ENCODE results near the gene SDCCAG8.

The SDCCAG8 gene

GRCh38 chr1:243267471-243267880 is 11.6 kb downstream of the SDCCAG8 start:
- Histone ChIP-seq H3K36me3 (ENCODE audit: control insufficient read depth in 1 of 2, insufficient read depth in 2 of 2, low read length in 2 of 2) (no peaks in the 10 kb centered on the region), H3K27ac (ENCODE audit: low read depth, low read length) (no peak overlapping the region), H3K4me3 (ENCODE audit: low read depth in 1 of 2, low read length in 2 of 2) (no peak overlapping the region), H3K27me3 (ENCODE audit: control insufficient read depth in 1 of 2, insufficient read depth in 2 of 2, low read length in 2 of 2) (no peaks in the 10 kb centered on the region), H3K9me3 (ENCODE audit: control insufficient read depth in 1 of 2, low read length in 2 of 2) (no peaks in the 10 kb centered on the region), H3K4me1 (ENCODE audit: control insufficient read depth in 1 of 2, insufficient read depth in 2 of 2, low read length in 2 of 2) (peaks cover 0 to 23% of the 10 kb centered on the region in 2 donors), H3K9ac (ENCODE audit: low read depth in 1 of 2, low read length in 2 of 2) (no peak overlapping the region)

- Histone ChIP-seq H3K27me3 (ENCODE audit: control insufficient read depth in 1 of 2, insufficient read depth in 2 of 2, low read length in 2 of 2) (no peaks in the 10 kb centered on the region), H3K4me3 (ENCODE audit: low read depth in 1 of 2, low read length in 2 of 2) (no peak overlapping the region), H3K36me3 (ENCODE audit: control insufficient read depth in 1 of 2, insufficient read depth in 2 of 2, low read length in 2 of 2) (no peaks in the 10 kb centered on the region), H3K4me1 (ENCODE audit: control insufficient read depth in 1 of 2, insufficient read depth in 2 of 2, low read length in 2 of 2) (peaks cover 0 to 23% of the 10 kb centered on the region in 2 donors), H3K27ac (ENCODE audit: low read depth, low read length) (no peak overlapping the region), H3K9me3 (ENCODE audit: control insufficient read depth in 1 of 2, low read length in 2 of 2) (no peaks in the 10 kb centered on the region), H3K9ac (ENCODE audit: low read depth in 1 of 2, low read length in 2 of 2) (no peak overlapping the region)
Observed at GRCh38 chr1:243267914-243268653, 12.2 kb downstream of the SDCCAG8 start.

DNA sequence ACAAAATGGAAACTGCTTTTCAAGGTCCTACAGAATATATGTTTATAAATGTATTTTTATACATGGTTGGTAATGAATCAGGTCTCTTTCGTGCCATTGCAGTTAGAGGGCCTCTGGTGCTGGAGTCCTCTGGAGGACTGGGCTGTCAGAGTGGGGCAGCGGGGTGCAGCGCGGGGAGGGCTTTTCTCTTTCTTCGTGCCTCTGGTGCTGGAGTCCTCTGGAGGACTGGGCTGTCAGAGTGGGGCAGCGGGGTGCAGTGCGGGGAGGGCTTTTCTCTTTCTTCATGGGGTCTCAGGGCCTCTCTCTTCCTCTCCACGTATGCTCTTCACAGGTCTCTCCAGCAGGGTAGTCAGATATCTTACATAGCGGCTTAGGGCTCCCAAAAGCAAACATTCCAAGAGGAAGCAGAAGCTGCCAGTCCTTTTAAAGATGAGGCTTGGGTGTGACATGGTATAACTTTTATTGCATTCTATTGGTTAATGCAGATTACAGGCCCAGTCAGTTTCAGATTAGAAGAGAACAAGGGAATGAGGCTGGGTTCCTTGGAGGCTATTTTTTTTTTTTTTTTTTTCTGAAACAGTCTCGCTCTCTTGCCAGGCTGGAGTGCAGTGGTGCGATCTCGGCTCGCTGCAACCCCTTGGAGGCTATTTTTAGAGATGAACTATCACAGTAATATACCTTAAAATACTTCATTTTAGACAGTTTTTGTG is 13.1 kb downstream of the SDCCAG8 start:
- peaks cover 0 to 21% of the 10 kb centered on the region in 2 donors for H3K4me1 ChIP-seq (ENCODE audit: control insufficient read depth in 1 of 2, insufficient read depth in 2 of 2, low read length in 2 of 2)
- peaks cover 0 to 4% of the 10 kb centered on the region in 2 donors for H3K36me3 ChIP-seq (ENCODE audit: control insufficient read depth in 1 of 2, insufficient read depth in 2 of 2, low read length in 2 of 2)
- H3K27me3 ChIP-seq (ENCODE audit: control insufficient read depth in 1 of 2, insufficient read depth in 2 of 2, low read length in 2 of 2): no peaks in the 10 kb centered on the region
- H3K4me3 ChIP-seq (ENCODE audit: low read depth in 1 of 2, low read length in 2 of 2): no peak overlapping the region
- no peak overlapping the region for H3K27ac ChIP-seq (ENCODE audit: low read depth, low read length)
- H3K9me3 ChIP-seq (ENCODE audit: control insufficient read depth in 1 of 2, low read length in 2 of 2): no peaks in the 10 kb centered on the region
- H3K9ac ChIP-seq (ENCODE audit: low read depth in 1 of 2, low read length in 2 of 2): no peak overlapping the region

- no peak overlapping the region for H3K4me3 ChIP-seq (ENCODE audit: low read depth in 1 of 2, low read length in 2 of 2)
Observed at GRCh38 chr1:243269461-243269801, 13.6 kb downstream of the SDCCAG8 start.

DNA sequence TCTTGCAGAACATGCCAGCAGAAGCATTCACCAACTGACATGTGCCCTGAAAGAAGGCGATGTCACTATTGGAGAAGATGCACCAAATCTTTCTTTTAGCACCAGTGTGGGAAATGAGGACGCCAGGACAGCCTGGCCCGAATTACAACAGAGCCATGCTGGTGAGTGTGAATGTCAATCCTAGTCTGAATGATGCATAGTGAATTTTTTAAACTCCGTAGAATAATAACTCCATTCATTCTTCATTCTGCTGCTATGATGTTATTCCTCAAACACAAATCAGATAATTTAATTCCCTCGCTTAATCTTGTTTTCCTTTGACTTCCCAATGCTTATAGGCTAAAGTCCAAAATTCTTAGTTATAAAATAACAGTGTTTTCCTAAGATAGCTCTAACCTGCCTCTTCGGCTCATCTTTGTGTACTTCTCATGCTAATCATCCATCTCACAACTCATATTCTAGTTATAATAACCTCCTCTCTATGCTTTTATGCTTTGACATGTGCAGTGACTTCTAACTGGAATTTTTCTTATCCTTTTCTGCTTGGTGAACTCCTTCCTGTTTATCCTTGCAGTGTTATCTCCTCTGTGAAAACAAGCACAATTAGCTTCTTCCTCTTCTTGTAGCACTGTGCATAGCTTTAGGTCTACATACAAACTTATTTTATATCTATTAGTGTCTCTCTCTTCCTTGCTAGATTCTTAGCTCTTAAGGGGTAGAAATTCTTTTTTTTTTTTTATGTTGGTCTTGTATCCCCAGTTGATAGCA is 14.4 kb downstream of the SDCCAG8 start:
- no peak overlapping the region for H3K4me3 ChIP-seq (ENCODE audit: low read depth in 1 of 2, low read length in 2 of 2)
- H3K27ac ChIP-seq (ENCODE audit: low read depth, low read length): no peak overlapping the region
- H3K9me3 ChIP-seq (ENCODE audit: control insufficient read depth in 1 of 2, low read length in 2 of 2): no peaks in the 10 kb centered on the region
- H3K9ac ChIP-seq (ENCODE audit: low read depth in 1 of 2, low read length in 2 of 2): no peak overlapping the region
- peaks cover 0 to 18% of the 10 kb centered on the region in 2 donors for H3K4me1 ChIP-seq (ENCODE audit: control insufficient read depth in 1 of 2, insufficient read depth in 2 of 2, low read length in 2 of 2)
- peaks cover 4 to 15% of the 10 kb centered on the region in 2 donors for H3K36me3 ChIP-seq (ENCODE audit: control insufficient read depth in 1 of 2, insufficient read depth in 2 of 2, low read length in 2 of 2)
- no peaks in the 10 kb centered on the region for H3K27me3 ChIP-seq (ENCODE audit: control insufficient read depth in 1 of 2, insufficient read depth in 2 of 2, low read length in 2 of 2)

More at GRCh38 chr1:243269461-243269801, 13.6 kb downstream of the SDCCAG8 start:
- H3K9ac ChIP-seq (ENCODE audit: low read depth in 1 of 2, low read length in 2 of 2): no peak overlapping the region
- no peaks in the 10 kb centered on the region for H3K27me3 ChIP-seq (ENCODE audit: control insufficient read depth in 1 of 2, insufficient read depth in 2 of 2, low read length in 2 of 2)
- peaks cover 0 to 18% of the 10 kb centered on the region in 2 donors for H3K4me1 ChIP-seq (ENCODE audit: control insufficient read depth in 1 of 2, insufficient read depth in 2 of 2, low read length in 2 of 2)
- H3K9me3 ChIP-seq (ENCODE audit: control insufficient read depth in 1 of 2, low read length in 2 of 2): no peaks in the 10 kb centered on the region
- H3K36me3 ChIP-seq (ENCODE audit: control insufficient read depth in 1 of 2, insufficient read depth in 2 of 2, low read length in 2 of 2): peaks cover 0 to 9% of the 10 kb centered on the region in 2 donors
- H3K27ac ChIP-seq (ENCODE audit: low read depth, low read length): no peak overlapping the region

- Histone ChIP-seq H3K36me3 (ENCODE audit: control insufficient read depth in 1 of 2, insufficient read depth in 2 of 2, low read length in 2 of 2) (peaks cover 6 to 25% of the 10 kb centered on the region in 2 donors), H3K4me1 (ENCODE audit: control insufficient read depth in 1 of 2, insufficient read depth in 2 of 2, low read length in 2 of 2) (peaks cover 0 to 18% of the 10 kb centered on the region in 2 donors), H3K4me3 (ENCODE audit: low read depth in 1 of 2, low read length in 2 of 2) (no peak overlapping the region), H3K9me3 (ENCODE audit: control insufficient read depth in 1 of 2, low read length in 2 of 2) (no peaks in the 10 kb centered on the region), H3K27ac (ENCODE audit: low read depth, low read length) (no peak overlapping the region), H3K27me3 (ENCODE audit: control insufficient read depth in 1 of 2, insufficient read depth in 2 of 2, low read length in 2 of 2) (no peaks in the 10 kb centered on the region), H3K9ac (ENCODE audit: low read depth in 1 of 2, low read length in 2 of 2) (no peak overlapping the region)
Observed at GRCh38 chr1:243271996-243272395, 16.2 kb downstream of the SDCCAG8 start.

DNA sequence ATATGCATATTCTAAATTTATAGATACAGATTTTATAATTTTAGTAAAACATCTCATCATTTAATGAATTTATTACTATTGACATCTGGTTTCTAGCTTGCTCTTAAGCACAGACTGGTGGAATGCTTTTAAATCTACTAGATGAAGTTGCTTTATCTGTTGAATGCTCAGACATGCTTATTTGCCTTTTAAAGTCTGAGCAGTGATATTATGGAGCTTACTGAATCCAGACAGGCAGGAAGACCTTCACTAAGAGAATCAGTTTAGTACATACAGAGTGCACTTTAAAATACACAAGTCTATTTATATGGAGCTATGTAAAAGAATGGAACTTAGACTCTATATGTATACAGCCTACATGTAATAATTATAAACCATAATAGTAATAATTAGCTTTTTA is 16.6 kb downstream of the SDCCAG8 start:
- H3K27me3 ChIP-seq (ENCODE audit: control insufficient read depth in 1 of 2, insufficient read depth in 2 of 2, low read length in 2 of 2): no peaks in the 10 kb centered on the region
- peaks cover 9 to 29% of the 10 kb centered on the region in 2 donors for H3K36me3 ChIP-seq (ENCODE audit: control insufficient read depth in 1 of 2, insufficient read depth in 2 of 2, low read length in 2 of 2)
- no peaks in the 10 kb centered on the region for H3K9me3 ChIP-seq (ENCODE audit: control insufficient read depth in 1 of 2, low read length in 2 of 2)
- peaks cover 0 to 18% of the 10 kb centered on the region in 2 donors for H3K4me1 ChIP-seq (ENCODE audit: control insufficient read depth in 1 of 2, insufficient read depth in 2 of 2, low read length in 2 of 2)
- no peak overlapping the region for H3K27ac ChIP-seq (ENCODE audit: low read depth, low read length)
- H3K9ac ChIP-seq (ENCODE audit: low read depth in 1 of 2, low read length in 2 of 2): no peak overlapping the region
- H3K4me3 ChIP-seq (ENCODE audit: low read depth in 1 of 2, low read length in 2 of 2): no peak overlapping the region

DNA sequence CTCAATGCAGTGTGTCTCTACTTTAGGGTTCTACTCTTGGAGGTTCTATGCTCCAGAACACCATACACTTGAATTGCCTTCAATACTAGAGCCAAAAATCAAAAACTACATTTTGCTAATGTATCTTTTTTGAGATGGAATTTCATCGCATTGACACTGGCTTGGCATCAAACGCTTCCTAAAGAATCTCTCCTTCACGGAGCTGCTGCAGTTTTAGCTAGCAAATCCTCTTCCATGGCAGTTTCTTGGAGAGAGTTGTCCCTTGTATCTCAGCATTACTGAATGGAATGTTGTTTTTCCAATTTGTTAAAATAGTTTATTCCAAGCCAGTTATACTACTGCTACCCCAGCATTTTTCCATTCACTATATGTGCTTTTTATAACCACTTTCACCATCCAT is 17.7 kb downstream of the SDCCAG8 start:
- peaks cover 9 to 29% of the 10 kb centered on the region in 2 donors for H3K36me3 ChIP-seq (ENCODE audit: control insufficient read depth in 1 of 2, insufficient read depth in 2 of 2, low read length in 2 of 2)
- no peak overlapping the region for H3K4me3 ChIP-seq (ENCODE audit: low read depth in 1 of 2, low read length in 2 of 2)
- H3K27me3 ChIP-seq (ENCODE audit: control insufficient read depth in 1 of 2, insufficient read depth in 2 of 2, low read length in 2 of 2): no peaks in the 10 kb centered on the region
- H3K9me3 ChIP-seq (ENCODE audit: control insufficient read depth in 1 of 2, low read length in 2 of 2): no peaks in the 10 kb centered on the region
- H3K4me1 ChIP-seq (ENCODE audit: control insufficient read depth in 1 of 2, insufficient read depth in 2 of 2, low read length in 2 of 2): peaks cover 0 to 8% of the 10 kb centered on the region in 2 donors
- no peak overlapping the region for H3K27ac ChIP-seq (ENCODE audit: low read depth, low read length)
- no peak overlapping the region for H3K9ac ChIP-seq (ENCODE audit: low read depth in 1 of 2, low read length in 2 of 2)

- no peak overlapping the region for H3K27ac ChIP-seq (ENCODE audit: low read depth, low read length)
- H3K4me3 ChIP-seq (ENCODE audit: low read depth in 1 of 2, low read length in 2 of 2): no peak overlapping the region
- H3K36me3 ChIP-seq (ENCODE audit: control insufficient read depth in 1 of 2, insufficient read depth in 2 of 2, low read length in 2 of 2): peaks cover 9 to 29% of the 10 kb centered on the region in 2 donors
Observed at GRCh38 chr1:243273945-243274344, 18.1 kb downstream of the SDCCAG8 start.

DNA sequence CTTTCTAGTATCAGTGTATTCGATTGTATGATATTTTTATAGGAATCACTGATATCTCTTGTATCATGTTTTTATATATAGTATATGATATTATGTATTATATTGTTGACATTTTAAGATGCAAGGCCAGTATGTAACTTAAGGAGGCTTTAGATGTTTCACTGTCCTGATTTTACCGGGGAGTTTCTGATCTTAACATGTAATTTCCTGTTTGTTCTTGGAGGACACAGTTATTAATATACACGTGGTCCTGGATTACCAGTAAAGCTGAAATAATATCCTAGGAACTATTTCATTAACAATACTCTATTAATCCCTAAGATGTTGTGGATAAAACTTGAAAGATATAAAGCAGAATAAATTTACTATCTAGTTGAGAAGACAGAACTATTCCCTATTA is 19.5 kb downstream of the SDCCAG8 start:
- H3K4me1 ChIP-seq (ENCODE audit: control insufficient read depth in 1 of 2, insufficient read depth in 2 of 2, low read length in 2 of 2): peaks cover 0 to 2% of the 10 kb centered on the region in 2 donors
- H3K36me3 ChIP-seq (ENCODE audit: control insufficient read depth in 1 of 2, insufficient read depth in 2 of 2, low read length in 2 of 2): peaks cover 9 to 29% of the 10 kb centered on the region in 2 donors
- no peaks in the 10 kb centered on the region for H3K27me3 ChIP-seq (ENCODE audit: control insufficient read depth in 1 of 2, insufficient read depth in 2 of 2, low read length in 2 of 2)
- no peak overlapping the region for H3K4me3 ChIP-seq (ENCODE audit: low read depth in 1 of 2, low read length in 2 of 2)
- H3K9ac ChIP-seq (ENCODE audit: low read depth in 1 of 2, low read length in 2 of 2): no peak overlapping the region
- H3K9me3 ChIP-seq (ENCODE audit: control insufficient read depth in 1 of 2, low read length in 2 of 2): no peaks in the 10 kb centered on the region
- no peak overlapping the region for H3K27ac ChIP-seq (ENCODE audit: low read depth, low read length)

More at GRCh38 chr1:243273945-243274344, 18.1 kb downstream of the SDCCAG8 start:
- no peak overlapping the region for H3K9ac ChIP-seq (ENCODE audit: low read depth in 1 of 2, low read length in 2 of 2)
- peaks cover 0 to 8% of the 10 kb centered on the region in 2 donors for H3K4me1 ChIP-seq (ENCODE audit: control insufficient read depth in 1 of 2, insufficient read depth in 2 of 2, low read length in 2 of 2)
- H3K9me3 ChIP-seq (ENCODE audit: control insufficient read depth in 1 of 2, low read length in 2 of 2): no peaks in the 10 kb centered on the region
- no peaks in the 10 kb centered on the region for H3K27me3 ChIP-seq (ENCODE audit: control insufficient read depth in 1 of 2, insufficient read depth in 2 of 2, low read length in 2 of 2)

All from duodenal mucosa (tissue), 2 donors.